GM12892 (cell line): Measurements from ENCODE around the gene PDE7B.

ENCODE experiments used
- DNase-seq: peaks from one replicate; pipeline ENCODE4 v3.0.0; 2011; ENCODE audit not compliant: insufficient read length
- FAIRE-seq: peaks from 2 replicates; lab custom pipeline; 2011; peaks lifted over from hg19 to GRCh38; lab: Jason Lieb, UNC
- POLR2A ChIP-seq: IDR thresholded peaks from 2 replicates; pipeline ENCODE4 v1.6.1; 2011; ENCODE audit warnings: low read depth, low read length, control low read depth
- POLR2AphosphoS5 ChIP-seq: IDR thresholded peaks from 2 replicates; pipeline ENCODE4 v1.6.1; 2011; ENCODE audit warnings: low read depth, low read length, control low read depth
- TAF1 ChIP-seq: IDR thresholded peaks from 2 replicates; pipeline ENCODE4 v1.6.1; 2011; ENCODE audit warnings: low read depth, mild to moderate bottlenecking, control low read depth, low read length, borderline replicate concordance

Gene PDE7B

GRCh38 chr6:136174510-136174909 lies 323.0 kb downstream of the PDE7B start:
- FAIRE-seq (no peak), DNase-seq (no peak)
- no peak for TF ChIP-seq POLR2A
- TF ChIP-seq TAF1: no peak
- TF ChIP-seq POLR2AphosphoS5: no peak

GRCh38 chr6:136175873-136176272 lies 324.4 kb downstream of the PDE7B start:
- no peak for DNase-seq
- no peak for FAIRE-seq
- TF ChIP-seq POLR2AphosphoS5 (no peak), TAF1 (no peak), POLR2A (no peak)

- no peak for TF ChIP-seq TAF1
- DNase-seq (no peak), FAIRE-seq (no peak)
Observed at GRCh38 chr6:136178749-136179148, 327.2 kb downstream of the PDE7B start.

GRCh38 chr6:136180704-136181511 lies 329.4 kb downstream of the PDE7B start:
- no peak for FAIRE-seq
- TF ChIP-seq POLR2A (no peak), POLR2AphosphoS5 (no peak)

GRCh38 chr6:136181512-136181833 lies 330.0 kb downstream of the PDE7B start:
- DNase-seq: no peak
- FAIRE-seq: no peak
- TF ChIP-seq POLR2A: no peak

More at GRCh38 chr6:136180704-136181511, 329.4 kb downstream of the PDE7B start:
- DNase-seq: no peak

DNA sequence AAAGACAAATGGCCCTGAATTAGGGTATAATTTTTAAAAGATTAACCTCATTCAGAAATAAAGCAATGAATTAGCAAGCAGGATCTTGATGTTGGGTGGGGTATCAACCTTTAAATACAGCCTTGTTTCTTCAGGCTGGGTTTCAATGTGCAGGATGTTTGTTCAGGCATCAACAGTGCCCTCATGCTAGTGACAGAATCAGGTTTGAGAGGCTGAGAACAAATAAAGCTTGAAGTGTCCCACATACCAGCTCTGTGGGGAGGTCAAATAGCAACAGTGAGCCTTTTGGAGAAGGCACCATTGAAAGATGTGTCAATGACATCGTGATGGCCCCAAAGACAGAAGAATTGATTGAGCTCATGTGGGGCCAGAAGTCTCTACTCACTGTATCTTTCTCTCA lies 330.4 kb downstream of the PDE7B start:
- no peak for DNase-seq

GRCh38 chr6:136184738-136185137 lies 333.2 kb downstream of the PDE7B start:
- no peak for FAIRE-seq
- TF ChIP-seq TAF1: no peak
- TF ChIP-seq POLR2A: no peak
- TF ChIP-seq POLR2AphosphoS5: no peak
- DNase-seq: no peak

More for the DNA sequence above, 330.4 kb downstream of the PDE7B start:
- no peak for FAIRE-seq
- TF ChIP-seq TAF1 (no peak), POLR2AphosphoS5 (no peak), POLR2A (no peak)

- FAIRE-seq (no peak), DNase-seq (no peak)
- TF ChIP-seq POLR2AphosphoS5 (no peak), POLR2A (no peak), TAF1 (no peak)
Observed at GRCh38 chr6:136186363-136186762, 334.9 kb downstream of the PDE7B start.

DNA sequence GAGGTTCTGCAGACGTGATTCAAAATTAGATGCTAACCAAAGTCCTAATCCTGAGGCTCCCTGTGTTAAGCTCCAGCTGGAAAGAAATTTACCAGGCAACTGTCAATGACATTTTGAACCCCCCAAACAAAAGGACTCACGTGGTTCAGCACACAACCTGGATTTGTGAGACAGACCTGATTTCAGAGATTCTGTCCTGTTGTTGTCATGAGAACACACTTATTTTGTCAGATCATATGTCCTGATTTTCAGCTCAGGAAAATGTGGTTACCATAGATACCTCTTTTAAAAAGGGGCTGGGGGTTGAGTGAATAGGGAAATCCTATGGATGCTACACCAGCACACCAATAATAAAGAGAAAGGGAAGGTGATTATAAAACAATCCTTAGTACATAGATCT lies 337.0 kb downstream of the PDE7B start:
- no peak for FAIRE-seq
- no peak for DNase-seq

GRCh38 chr6:136189104-136189503 lies 337.6 kb downstream of the PDE7B start:
- no peak for DNase-seq
- TF ChIP-seq POLR2AphosphoS5: no peak
- no peak for TF ChIP-seq POLR2A
- no peak for TF ChIP-seq TAF1
- no peak for FAIRE-seq

More for the DNA sequence above, 337.0 kb downstream of the PDE7B start:
- TF ChIP-seq TAF1: no peak
- TF ChIP-seq POLR2AphosphoS5: no peak
- TF ChIP-seq POLR2A: no peak

DNA sequence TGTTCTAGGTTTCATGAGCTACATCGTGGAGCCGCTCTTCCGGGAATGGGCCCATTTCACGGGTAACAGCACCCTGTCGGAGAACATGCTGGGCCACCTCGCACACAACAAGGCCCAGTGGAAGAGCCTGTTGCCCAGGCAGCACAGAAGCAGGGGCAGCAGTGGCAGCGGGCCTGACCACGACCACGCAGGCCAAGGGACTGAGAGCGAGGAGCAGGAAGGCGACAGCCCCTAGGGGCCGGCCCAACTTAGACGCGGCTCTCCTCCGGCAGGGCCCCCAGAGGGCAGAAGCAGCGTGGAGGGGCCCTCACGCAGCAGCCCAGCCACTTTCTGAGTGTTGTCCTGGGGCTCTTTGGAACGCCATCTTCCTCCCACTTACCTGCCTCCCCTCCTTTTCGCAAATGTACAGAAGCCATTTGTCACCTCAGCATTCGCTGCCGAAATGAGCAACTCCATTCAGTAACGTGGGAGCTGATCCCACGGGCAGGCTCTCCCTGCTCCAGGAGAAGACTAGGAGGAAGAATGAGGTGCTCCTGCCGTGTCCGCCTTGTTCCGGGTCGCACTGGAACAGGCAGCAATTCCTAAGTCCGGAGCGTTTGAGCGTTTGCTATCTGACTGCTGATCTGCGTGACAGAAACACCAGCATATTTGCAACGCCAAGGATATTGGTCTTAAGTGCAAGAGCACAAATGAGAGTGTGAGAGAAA lies 340.3 kb downstream of the PDE7B start:
- no peak for DNase-seq
- no peak for FAIRE-seq
- TF ChIP-seq POLR2A (no peak), TAF1 (no peak), POLR2AphosphoS5 (no peak)

GRCh38 chr6:136192902-136193301 lies 341.4 kb downstream of the PDE7B start:
- TF ChIP-seq POLR2A (no peak), POLR2AphosphoS5 (no peak), TAF1 (no peak)
- DNase-seq (no peak), FAIRE-seq (no peak)
